Kidney (tissue), 14 donors: ENCODE results near the gene FOXA1. TPM values are rescaled to one million over a fixed set of nuclear protein-coding genes. Genes with fewer than 3 reads are reported as not detected.

Experiments used
- DNase-seq, 5 donors: peaks; one replicate each; pipeline ENCODE4 v3.0.0-alpha.2; 2013 to 2020
- FAIRE-seq: peaks from 2 replicates; lab custom pipeline; 2012; peaks lifted over from hg19 to GRCh38; lab: Jason Lieb, UNC
- H3K27ac ChIP-seq, 2 donors: one replicate each; pipeline ENCODE4 v1.7.0; 2013; ENCODE audit warnings: low read depth in 2 of 2, low read length in 2 of 2, inconsistent platforms in 1 of 2
- H3K27me3 ChIP-seq: one replicate; pipeline ENCODE4 v1.7.1; 2013; ENCODE audit warnings: low read length, inconsistent platforms; ENCODE audit not compliant: control insufficient read depth, insufficient read depth
- H3K36me3 ChIP-seq, 3 donors: one replicate each; pipeline versions ENCODE4 v1.7.0 to v1.7.1; 2013; ENCODE audit warnings: low read length in 3 of 3, control low read depth in 1 of 3, inconsistent platforms in 1 of 3; ENCODE audit not compliant: insufficient read depth in 3 of 3, control insufficient read depth in 2 of 3
- H3K4me1 ChIP-seq, 3 donors: one replicate each; pipeline versions ENCODE4 v1.7.0 to v1.7.1; 2013; ENCODE audit warnings: low read length in 3 of 3, inconsistent platforms in 1 of 3, low read depth in 1 of 3; ENCODE audit not compliant: control insufficient read depth in 2 of 3, insufficient read depth in 2 of 3
- H3K4me3 ChIP-seq, 3 donors: one replicate each; pipeline versions ENCODE4 v1.7.0 to v1.8.1; 2013; ENCODE audit warnings: low read length in 3 of 3, control low read depth in 1 of 3, inconsistent platforms in 1 of 3
- H3K9ac ChIP-seq, 3 donors: one replicate each; pipeline versions ENCODE4 v1.7.0 to v1.7.1; 2013; ENCODE audit warnings: low read length in 3 of 3, control low read depth in 1 of 3, inconsistent platforms in 1 of 3
- H3K9me3 ChIP-seq, 3 donors: one replicate each; pipeline versions ENCODE4 v1.7.0 to v1.7.1; 2013; ENCODE audit warnings: low read length in 3 of 3, control low read depth in 1 of 3, inconsistent platforms in 1 of 3; ENCODE audit not compliant: control insufficient read depth in 2 of 3, insufficient read depth in 1 of 3
- intact Hi-C: fragments of 100-400 bp; cut with DNase I; formaldehyde crosslinking; loops from one replicate; pipeline ENCODE4 v1.11.1; 2022
- polyA plus RNA-seq: library from polyadenylated mRNA; stranded (reverse); fragments of 350-450 nt; fragmentation: Illumina TruSeq; extraction: RNeasy Lipid Tissue Mini Kit (QIAGEN cat#74804); gene quantifications from one replicate; pipeline ENCODE4 v1.2.3, GENCODE V29; 2014; ENCODE audit warnings: low read depth, low replicate concordance; ENCODE audit not compliant: insufficient read depth
- total RNA-seq: library from RNA; stranded (reverse); fragmentation: NEBNext Ultra II Directional; extraction: Animal tissue kit (Norgen Biotek cat#: 25700); gene quantifications from one replicate; pipeline ENCODE4 v1.2.1, GENCODE V29; 2021
- TF ChIP-seq, protein P1 (sequence below): IDR thresholded peaks from 3 replicates; pipeline ENCODE4 v1.5.1; 2012; ENCODE audit warnings: mild to moderate bottlenecking, moderate library complexity, borderline replicate concordance; ENCODE audit not compliant: insufficient read depth; ENCODE audit errors: extremely low read depth
- donor health status: control.
- donor health status: control.
- donor health status: control.
- donor health status: control.
- donor health status: control.
- donor health status: DM: yes; HTN: yes; CAD: no.
- donor health status: Normal renal cell carcinoma (clear cell type).

FOXA1 gene
- total and polyA plus RNA-seq, 2 donors from 2014 or later: not detected

- FAIRE-seq (no peak), DNase-seq (peak in 3 of 5 donors; percentile 22 to 35 (median 22))
- intact Hi-C loops: no loop called here
- H3K4me3 ChIP-seq: no peak overlapping the region
- no peak overlapping the region for H3K27ac ChIP-seq
- H3K4me1 ChIP-seq: peaks cover 0 to 9% (median 0%) of the 10 kb centered on the region in 3 donors
- TF ChIP-seq, protein P1, sequence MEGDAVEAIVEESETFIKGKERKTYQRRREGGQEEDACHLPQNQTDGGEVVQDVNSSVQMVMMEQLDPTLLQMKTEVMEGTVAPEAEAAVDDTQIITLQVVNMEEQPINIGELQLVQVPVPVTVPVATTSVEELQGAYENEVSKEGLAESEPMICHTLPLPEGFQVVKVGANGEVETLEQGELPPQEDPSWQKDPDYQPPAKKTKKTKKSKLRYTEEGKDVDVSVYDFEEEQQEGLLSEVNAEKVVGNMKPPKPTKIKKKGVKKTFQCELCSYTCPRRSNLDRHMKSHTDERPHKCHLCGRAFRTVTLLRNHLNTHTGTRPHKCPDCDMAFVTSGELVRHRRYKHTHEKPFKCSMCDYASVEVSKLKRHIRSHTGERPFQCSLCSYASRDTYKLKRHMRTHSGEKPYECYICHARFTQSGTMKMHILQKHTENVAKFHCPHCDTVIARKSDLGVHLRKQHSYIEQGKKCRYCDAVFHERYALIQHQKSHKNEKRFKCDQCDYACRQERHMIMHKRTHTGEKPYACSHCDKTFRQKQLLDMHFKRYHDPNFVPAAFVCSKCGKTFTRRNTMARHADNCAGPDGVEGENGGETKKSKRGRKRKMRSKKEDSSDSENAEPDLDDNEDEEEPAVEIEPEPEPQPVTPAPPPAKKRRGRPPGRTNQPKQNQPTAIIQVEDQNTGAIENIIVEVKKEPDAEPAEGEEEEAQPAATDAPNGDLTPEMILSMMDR: no peak
- H3K9me3 ChIP-seq: no peaks in the 10 kb centered on the region
- H3K27me3 ChIP-seq: peaks cover 88% of the 10 kb centered on the region
- no peaks in the 10 kb centered on the region for H3K36me3 ChIP-seq
- H3K9ac ChIP-seq: no peak overlapping the region
Measured at GRCh38 chr14:37599507-37600368, 4.7 kb upstream of the FOXA1 start.

DNA sequence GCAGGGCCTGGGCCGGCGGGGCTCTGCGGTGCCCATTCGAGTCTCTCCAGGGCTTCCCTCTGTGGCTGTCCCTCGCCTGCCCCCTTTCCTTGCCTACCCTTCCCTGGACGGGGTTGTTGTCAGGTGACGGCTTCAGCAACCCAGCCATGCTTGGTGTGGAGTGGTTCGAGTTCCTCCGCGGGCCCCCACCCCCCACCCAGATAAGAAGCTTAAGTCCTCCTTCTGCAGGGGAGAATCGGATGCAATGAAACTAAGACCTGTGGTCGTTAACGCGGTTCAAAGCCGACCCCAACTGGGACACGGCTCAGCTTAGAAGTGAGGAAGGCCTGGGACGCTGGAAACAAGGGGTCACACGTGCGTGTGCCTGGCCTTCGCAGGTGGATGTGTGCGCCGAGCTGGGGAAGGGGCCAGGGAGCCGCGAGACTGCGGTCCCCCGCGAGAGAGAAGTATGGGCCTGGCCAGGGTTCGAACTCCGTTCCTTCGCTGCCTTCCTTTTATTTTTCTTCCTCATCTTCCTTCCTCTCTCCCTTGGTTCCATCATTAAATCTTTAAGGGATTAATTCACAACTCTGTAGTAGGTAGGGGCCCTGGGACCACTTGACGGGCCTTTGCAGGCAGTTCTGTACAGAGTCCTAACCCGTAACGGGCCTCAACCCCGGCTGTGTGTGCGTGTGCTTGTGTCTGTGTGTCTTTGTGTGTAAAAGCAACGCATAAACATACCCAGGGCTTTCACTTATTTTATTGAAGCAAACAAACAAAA is 3.9 kb upstream of the FOXA1 start:
- peak in 1 of 5 donors; percentile 26 for DNase-seq
- no peak for FAIRE-seq
- H3K27ac ChIP-seq: no peak overlapping the region
- H3K9ac ChIP-seq: no peak overlapping the region
- peaks cover 0 to 9% (median 0%) of the 10 kb centered on the region in 3 donors for H3K4me1 ChIP-seq
- intact Hi-C loops: no loop called here
- H3K4me3 ChIP-seq: no peak overlapping the region
- no peaks in the 10 kb centered on the region for H3K9me3 ChIP-seq
- peaks cover 84% of the 10 kb centered on the region for H3K27me3 ChIP-seq
- TF ChIP-seq, protein P1: no peak
- no peaks in the 10 kb centered on the region for H3K36me3 ChIP-seq

- no peaks in the 10 kb centered on the region for H3K9me3 ChIP-seq
- H3K27me3 ChIP-seq: peaks cover 84% of the 10 kb centered on the region
- no peak overlapping the region for H3K27ac ChIP-seq
- TF ChIP-seq, protein P1: no peak
- H3K36me3 ChIP-seq: no peaks in the 10 kb centered on the region
- peaks cover 0 to 9% (median 0%) of the 10 kb centered on the region in 3 donors for H3K4me1 ChIP-seq
- DNase-seq (peak in 2 of 5 donors; percentile 21 to 24), FAIRE-seq (no peak)
- no peak overlapping the region for H3K9ac ChIP-seq
- intact Hi-C loops: no loop called here
- no peak overlapping the region for H3K4me3 ChIP-seq
Measured at GRCh38 chr14:37597914-37598746, 3.1 kb upstream of the FOXA1 start.
